Stimulated activated naive CD8-positive, alpha-beta T cell treated with anti-CD3 and anti-CD28 coated beads, Interleukin-15, Interleukin-2, amounts not matched to agents 100 U/mL and 50 U/mL, for 24 hours (primary cell): Measurements from ENCODE around the gene PNRC2.

ENCODE experiments used
- ATAC-seq: fragments of 150-1000 bp; cut with Tn5 transposase; one replicate; pipeline ENCODE4 v1.10.0; 2021
- DNase-seq: peaks from one replicate; pipeline ENCODE4 v3.0.0; 2021

The PNRC2 gene, protein sequence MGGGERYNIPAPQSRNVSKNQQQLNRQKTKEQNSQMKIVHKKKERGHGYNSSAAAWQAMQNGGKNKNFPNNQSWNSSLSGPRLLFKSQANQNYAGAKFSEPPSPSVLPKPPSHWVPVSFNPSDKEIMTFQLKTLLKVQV

GRCh38 chr1:23959461-23960290 is at the start of gene PNRC2:
TSS of gene PNRC2 (plus strand) at chr1:23959828. CDS start at chr1:23961458, 1,630 bp downstream.
- ATAC-seq (peak; percentile 93), DNase-seq (peak; percentile 96)

DNA sequence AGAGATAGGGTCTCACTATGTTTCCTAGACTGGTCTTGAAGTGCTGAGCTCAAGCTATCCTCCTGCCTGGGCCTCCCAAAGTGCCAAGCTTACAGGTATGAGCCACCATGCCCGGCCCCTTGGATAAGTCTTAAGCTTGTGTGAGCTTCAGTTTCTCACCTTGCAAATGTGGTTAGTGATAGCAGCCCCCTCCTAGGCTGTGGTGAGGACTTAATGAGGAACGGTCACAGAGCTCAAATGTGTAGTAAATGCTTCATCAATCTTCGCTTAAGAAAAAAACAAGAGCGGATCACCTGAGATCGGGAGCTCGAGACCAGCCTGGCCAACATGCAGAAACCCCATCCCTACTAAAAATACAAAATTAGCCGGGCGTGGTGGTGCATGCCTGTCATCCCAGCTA is 49.5 kb upstream of the PNRC2 start:
- ATAC-seq: no peak
- DNase-seq: no peak

GRCh38 chr1:23910553-23911246 is 48.9 kb upstream of the PNRC2 start:
- DNase-seq: no peak
- ATAC-seq: no peak

DNA sequence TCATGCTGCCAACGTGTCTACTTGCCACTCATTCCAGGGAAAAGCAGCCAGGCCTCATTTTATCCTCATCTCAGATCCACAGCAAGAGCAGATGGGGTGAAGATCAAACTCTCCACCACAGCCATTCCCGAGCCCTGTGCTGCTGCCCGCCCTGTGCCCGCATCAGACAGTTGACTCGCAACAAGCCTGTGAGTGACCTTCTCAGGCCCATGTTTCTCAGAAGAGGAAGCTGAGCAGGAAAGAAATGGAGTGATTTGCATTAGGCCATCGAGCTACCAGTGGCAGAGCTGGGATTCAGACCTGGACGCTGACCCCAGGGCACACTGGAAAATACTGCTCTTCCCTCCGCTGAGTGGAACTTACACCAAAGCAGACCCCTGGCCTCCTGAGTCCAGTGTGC is 47.7 kb upstream of the PNRC2 start:
- DNase-seq (no peak), ATAC-seq (no peak)

DNA sequence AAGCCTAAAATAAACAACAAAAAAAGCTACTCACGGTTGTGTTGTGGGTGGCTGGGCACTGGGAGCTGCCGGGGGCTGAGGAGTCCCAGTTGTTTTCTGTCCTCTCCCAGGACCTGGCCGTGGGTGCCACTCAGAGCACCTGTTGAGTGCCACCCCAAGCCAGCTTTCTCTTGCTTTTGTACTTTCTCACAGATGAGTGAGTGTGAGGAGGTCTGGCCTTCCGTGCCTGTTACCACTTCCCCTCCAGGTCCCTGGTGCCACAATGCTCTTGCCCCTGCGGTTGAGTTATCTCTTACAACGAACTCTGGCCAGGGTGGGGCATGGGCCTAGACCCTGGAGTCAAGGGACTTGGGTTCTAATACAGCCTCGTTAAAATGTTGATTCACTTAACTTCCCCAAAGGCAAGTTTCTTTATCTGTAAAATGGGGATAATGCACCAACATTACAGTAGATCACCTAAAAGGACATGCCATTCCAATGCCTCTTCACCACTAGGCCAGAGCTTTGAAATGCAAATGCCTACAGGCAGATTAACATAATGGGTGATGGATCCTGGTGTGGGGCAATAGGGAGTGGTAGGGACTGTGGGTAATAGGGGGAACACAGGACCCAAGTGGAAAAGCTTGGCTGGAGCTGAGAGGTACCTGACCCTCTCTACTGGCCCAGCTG is 46.3 kb upstream of the PNRC2 start, which contains the start of gene CNR2:
Gene CNR2, minus strand, starts transcription at position 151 of the 669 bp plus-strand sequence. CDS start 37,745 bp downstream, outside the sequence.
- DNase-seq (no peak), ATAC-seq (no peak)

DNA sequence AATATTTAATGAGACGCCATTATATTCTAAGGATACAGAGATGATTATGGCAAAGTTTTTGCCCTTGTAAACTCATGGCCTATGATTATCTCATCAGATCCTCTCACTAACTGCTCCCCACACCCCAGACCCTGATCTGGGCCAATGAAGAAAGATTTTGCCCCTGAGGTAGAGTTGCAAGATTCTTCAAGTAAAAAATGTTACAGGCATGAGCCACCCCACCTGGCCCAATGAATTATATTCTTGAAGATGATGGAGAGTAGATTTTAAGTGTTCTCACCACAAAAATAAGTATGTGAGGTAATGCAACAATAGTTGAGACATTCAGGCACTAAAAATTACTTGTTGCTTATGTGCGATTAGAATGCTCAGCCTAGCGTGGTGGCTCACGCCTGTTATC is 44.7 kb upstream of the PNRC2 start:
- no peak for ATAC-seq
- no peak for DNase-seq

DNA sequence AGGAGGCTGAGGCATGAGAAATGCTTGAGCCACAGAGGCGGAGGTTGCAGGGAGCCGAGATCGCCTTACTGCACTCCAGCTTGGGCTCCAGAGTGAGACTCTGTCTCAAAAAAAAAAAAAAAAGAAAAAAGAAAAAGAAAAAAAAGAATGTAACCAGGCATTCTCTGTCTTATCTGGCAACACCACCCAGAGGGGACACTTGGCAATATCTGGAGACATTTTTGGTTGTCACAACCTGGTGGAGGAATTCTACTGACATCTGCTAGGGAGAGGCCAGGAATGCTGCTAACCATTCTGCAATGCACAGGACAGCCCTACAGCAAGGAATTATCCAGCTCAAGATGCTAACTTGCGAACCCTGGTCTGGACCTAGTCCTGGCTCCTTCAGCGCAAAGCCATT is 44.2 kb upstream of the PNRC2 start:
- DNase-seq: no peak
- ATAC-seq: no peak

DNA sequence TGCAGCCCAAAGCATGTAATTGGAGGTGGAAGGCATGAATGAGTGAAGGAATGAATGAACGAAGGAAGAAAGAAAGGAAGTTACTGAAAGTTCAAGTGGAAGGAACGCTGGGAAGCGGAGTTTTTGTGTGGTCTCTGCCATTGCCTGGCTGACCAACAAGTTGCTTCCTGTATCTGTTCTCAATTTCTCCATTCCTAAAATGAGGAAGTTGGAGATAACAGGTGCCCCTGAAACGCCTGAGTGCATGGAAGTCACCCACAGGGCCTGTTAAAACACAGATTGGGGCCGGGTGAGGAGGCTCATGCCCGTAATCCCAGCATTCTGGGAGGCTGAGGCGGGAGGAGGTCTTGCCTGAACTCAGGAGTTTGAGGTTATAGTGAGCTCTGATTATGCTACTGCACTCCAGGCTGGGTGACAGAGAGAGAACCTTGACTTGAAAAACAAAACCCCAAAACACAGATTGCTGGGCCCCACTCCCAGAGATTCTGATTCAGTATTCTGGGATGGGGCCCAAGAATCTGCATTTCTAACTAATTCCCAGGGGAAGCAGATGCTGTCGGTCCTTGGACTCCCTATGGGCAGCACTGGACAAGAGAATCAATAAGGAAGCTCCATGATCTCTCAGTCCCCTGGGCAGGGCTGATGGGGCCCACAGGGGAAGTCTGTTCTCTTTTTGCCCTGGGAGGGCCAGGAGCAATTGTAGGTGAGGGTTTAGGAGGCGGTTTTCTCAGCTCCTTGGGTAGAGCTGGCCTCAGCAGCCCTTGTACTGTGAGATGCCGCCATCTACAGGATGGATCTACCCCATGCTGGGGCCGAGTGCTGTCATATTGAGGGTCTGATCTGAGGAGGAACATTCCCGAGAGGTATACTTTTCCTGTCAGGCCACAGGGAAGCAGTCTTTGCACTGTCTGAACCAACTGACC is 43.2 kb upstream of the PNRC2 start:
- ATAC-seq: peak; percentile 95
- DNase-seq: peak; percentile 69

- no peak for ATAC-seq
- no peak for DNase-seq
Measured at GRCh38 chr1:23922321-23922943, 37.2 kb upstream of the PNRC2 start.

DNA sequence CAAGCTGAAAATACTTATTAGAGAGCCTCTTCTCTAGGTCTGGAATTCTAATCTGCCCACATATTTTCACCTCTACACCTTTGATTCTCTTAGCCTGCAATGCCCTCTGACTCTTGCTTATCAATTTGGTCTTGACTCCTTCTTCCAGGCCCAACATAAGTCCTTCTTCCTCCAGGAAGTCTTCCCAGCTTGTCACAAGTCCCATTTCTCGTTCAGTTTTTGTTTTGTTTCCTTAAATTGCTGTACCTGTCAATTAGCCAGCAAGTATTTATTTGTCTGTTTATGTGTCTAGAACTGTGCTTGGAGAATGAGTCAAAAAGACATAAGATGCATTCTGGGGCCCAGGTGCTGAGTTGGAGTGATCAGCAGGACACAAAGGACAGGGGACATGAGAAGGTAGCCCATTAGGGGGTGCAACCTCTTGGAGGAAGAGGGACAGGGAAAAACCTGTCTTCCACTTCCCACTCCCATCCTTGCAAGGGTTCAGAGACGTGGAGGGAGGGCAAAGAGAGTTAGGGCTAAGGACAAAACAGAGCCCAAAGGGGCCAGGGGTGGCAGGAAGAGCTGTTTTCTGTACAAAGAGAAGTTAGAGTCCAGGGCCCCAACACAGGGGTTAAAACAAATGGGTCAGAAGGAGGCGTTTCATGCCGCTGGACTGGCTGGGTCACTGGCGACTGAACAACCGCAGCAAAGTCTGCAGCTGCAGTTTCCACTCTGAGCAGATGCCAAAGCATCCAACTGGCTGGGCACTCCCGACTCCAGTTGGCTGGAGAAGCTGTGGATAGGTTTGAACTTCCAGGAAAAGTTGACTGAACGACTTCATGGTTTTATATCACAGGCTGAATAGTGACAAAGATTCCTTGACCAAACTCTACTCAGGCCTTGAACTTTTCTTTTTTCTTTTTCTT is 35.8 kb upstream of the PNRC2 start:
- ATAC-seq (no peak), DNase-seq (no peak)

GRCh38 chr1:23924601-23925000 is 35.0 kb upstream of the PNRC2 start:
- no peak for ATAC-seq
- DNase-seq: no peak

- ATAC-seq: no peak
- DNase-seq: no peak
Measured at GRCh38 chr1:23925279-23925678, 34.3 kb upstream of the PNRC2 start.

- DNase-seq (no peak), ATAC-seq (no peak)
Measured at GRCh38 chr1:23927097-23927496, 32.5 kb upstream of the PNRC2 start.

- no peak for DNase-seq
- ATAC-seq: no peak
Measured at GRCh38 chr1:23928789-23929188, 30.8 kb upstream of the PNRC2 start.

- no peak for DNase-seq
Measured at GRCh38 chr1:23930270-23930669, 29.4 kb upstream of the PNRC2 start.

GRCh38 chr1:23930861-23931490 is 28.7 kb upstream of the PNRC2 start:
- ATAC-seq (no peak), DNase-seq (no peak)

More at GRCh38 chr1:23930270-23930669, 29.4 kb upstream of the PNRC2 start:
- ATAC-seq: no peak

- DNase-seq (no peak), ATAC-seq (no peak)
Measured at GRCh38 chr1:23931491-23931880, 28.1 kb upstream of the PNRC2 start.

DNA sequence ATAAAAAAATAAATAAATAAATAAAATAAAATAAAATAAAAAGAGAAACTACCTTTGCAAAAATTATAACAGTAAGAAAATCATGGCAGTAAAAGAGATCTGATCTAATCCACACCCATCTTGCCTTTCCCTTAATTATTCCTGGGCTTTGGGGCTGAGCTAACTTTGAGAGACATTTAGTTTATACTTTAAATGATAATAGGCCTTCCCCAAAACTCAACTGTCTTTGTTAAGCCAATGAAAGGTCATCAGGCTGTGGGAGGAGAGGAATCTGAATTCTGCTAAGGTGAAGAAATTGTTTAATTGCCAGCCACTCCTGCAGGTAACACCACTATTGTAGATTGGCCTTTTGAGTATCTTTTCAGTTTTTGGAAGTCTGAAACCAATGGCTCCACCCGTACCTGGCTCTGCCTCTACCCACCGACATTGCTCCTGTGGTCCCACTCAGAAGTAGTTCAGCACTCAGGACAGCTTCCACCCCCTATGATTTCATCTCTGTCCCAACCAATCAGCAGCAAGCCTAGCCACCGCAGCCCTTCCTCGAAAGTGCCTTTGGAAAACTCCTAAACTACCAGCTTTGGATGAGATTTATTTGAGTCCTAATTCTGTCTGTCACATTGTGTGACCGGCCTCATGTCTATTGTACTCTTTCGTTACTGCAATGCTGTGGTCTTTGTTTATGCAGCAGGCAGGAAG is 23.0 kb upstream of the PNRC2 start:
- DNase-seq (no peak), ATAC-seq (no peak)

DNA sequence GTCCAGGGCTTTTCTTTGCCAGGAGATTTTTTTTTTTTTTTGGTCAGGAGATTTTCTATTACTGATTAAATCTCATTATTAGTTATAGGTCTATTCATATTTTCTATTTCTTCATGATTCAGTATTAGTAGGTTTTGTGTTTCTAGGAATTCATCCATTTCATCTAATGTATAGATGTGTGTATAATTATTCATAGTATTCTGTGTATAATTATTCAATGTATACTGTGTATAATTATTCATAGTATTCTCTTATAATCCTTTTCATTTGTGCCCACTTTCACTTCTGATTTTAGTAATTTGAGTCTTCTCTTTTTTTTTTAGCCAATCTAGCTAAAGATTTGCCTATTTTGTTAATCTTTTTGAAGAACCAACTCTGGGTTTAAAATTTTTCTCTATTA is 12.3 kb upstream of the PNRC2 start:
- ATAC-seq (no peak), DNase-seq (no peak)
